Upper lobe of left lung (tissue), 6 donors: ENCODE measurements around the gene MVP. TPM values are rescaled to one million over a fixed set of nuclear protein-coding genes. Genes with fewer than 3 reads are reported as not detected.
A peak's percentile ranks its signal among the peaks of the same experiment; 100 is the strongest.

Experiments used
- ATAC-seq, 2 donors: fragments of 200-7000 bp; cut with Tn5 transposase; one replicate each; pipeline ENCODE4 v1.9.1; 2022; ENCODE audit warnings: mild to moderate bottlenecking in 2 of 2, moderate library complexity in 2 of 2; ENCODE audit not compliant: low FRiP score in 2 of 2
- DNase-seq, 2 donors: peaks; one replicate each; pipeline ENCODE4 v3.0.0-alpha.2; 2019 to 2020
- H3K27ac ChIP-seq, 4 donors: fragments of 200-600 bp; sonication (generic); one replicate each; pipeline ENCODE4 v1.5.1; 2016 to 2019
- H3K27me3 ChIP-seq, 4 donors: fragments of 200-600 bp; sonication (generic); one replicate each; pipeline ENCODE4 v1.5.1; 2017 to 2019
- H3K36me3 ChIP-seq, 4 donors: fragments of 200-600 bp; sonication (generic); one replicate each; pipeline ENCODE4 v1.5.1; 2016 to 2019
- H3K4me1 ChIP-seq, 4 donors: fragments of 200-600 bp; sonication (generic); one replicate each; pipeline ENCODE4 v1.5.1; 2018 to 2019
- H3K4me3 ChIP-seq, 4 donors: fragments of 200-600 bp; sonication (generic); one replicate each; pipeline ENCODE4 v1.5.1; 2017 to 2019; ENCODE audit warnings: mild to moderate bottlenecking in 2 of 4, moderate library complexity in 1 of 4
- H3K9me3 ChIP-seq, 4 donors: fragments of 200-600 bp; sonication (generic); one replicate each; pipeline ENCODE4 v1.5.1; 2018 to 2019
- EP300 ChIP-seq, 4 donors: sonication (generic); formaldehyde crosslinking; IDR thresholded peaks; one replicate each; pipeline ENCODE4 v1.5.1; 2017; ENCODE audit warnings: antibody characterized with exemption in 4 of 4, control low read depth in 2 of 4
- POLR2A ChIP-seq, 4 donors: fragments of 450-650 bp; IDR thresholded peaks; one replicate each; pipeline ENCODE4 v1.5.1; 2016 to 2017; ENCODE audit warnings: antibody characterized with exemption in 4 of 4, mild to moderate bottlenecking in 2 of 4
- POLR2AphosphoS5 ChIP-seq, 2 donors: sonication (generic); formaldehyde crosslinking; IDR thresholded peaks; one replicate each; pipeline ENCODE4 v1.5.1; 2017; ENCODE audit warnings: antibody characterized with exemption in 2 of 2
- WGBS, 2 donors: methylation state at CpG; one replicate each; pipeline ENCODE4 v1.1.5; 2017 to 2018; 5-methylcytosine and 5-hydroxymethylcytosine counted together
- total RNA-seq, 6 donors: library from RNA; depleted of rRNA in 4 of 6; stranded (reverse); fragments of >200 nt in 4 of 6; gene quantifications; one replicate each; pipeline versions ENCODE4 v1.1.0 to v1.2.1, GENCODE V29; 2016 to 2021
- TF ChIP-seq, protein P1 (sequence below), 6 experiments: fragments of 450-650 bp in 4 of 6; fragments of 200-600 bp in 2 of 6; sonication (generic) in 2 of 6; IDR thresholded peaks; one replicate each; pipeline ENCODE4 v1.5.1; 2016 to 2019; ENCODE audit warnings: antibody characterized with exemption in 6 of 6
- donor health status: DM: no; HTN: no; CAD: no; lungs with moderate emphysema.
- donor health status: DM: no; HTN: yes; CAD: no; lungs with severe emphysema.

The MVP gene
- total RNA-seq, 6 donors from 2014 or later: 260 to 411 (median 312) TPM

DNA sequence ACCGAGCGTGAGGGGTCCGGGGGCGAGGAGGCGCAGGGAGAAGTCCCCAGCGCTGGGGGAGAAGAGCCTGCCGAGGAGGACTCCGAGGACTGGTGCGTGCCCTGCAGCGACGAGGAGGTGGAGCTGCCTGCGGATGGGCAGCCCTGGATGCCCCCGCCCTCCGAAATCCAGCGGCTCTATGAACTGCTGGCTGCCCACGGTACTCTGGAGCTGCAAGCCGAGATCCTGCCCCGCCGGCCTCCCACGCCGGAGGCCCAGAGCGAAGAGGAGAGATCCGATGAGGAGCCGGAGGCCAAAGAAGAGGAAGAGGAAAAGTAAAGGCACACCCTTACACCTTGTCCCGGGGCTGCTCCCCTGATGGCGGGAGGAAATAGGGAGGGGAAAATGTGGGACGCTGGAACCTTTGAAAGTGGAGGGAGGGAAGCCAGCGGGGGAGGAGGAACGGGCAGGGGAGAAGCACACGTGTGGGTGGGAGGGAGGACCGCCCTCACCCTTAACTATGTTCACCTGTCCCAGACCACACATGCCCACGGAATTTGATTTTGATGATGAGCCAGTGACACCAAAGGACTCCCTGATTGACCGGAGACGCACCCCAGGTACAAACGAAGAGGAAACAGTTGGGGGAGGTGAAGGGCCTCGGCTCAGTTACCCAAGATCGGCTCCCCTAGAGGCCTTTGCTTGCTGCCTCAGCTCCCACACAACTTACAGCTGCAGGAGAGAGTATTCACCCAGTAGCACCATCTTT is 3.4 kb upstream of the MVP start:
- Histone ChIP-seq H3K4me3 (peak overlapping the region; percentile 70 to 79 (median 76)), H3K4me1 (peaks cover 51 to 77% (median 59%) of the 10 kb centered on the region in 4 donors), H3K27me3 (peaks cover 0 to 4% (median 0%) of the 10 kb centered on the region in 4 donors), H3K36me3 (peaks cover 0 to 15% (median 5%) of the 10 kb centered on the region in 4 donors), H3K9me3 (no peaks in the 10 kb centered on the region), H3K27ac (peak overlapping the region; percentile 80 to 96 (median 90))
- TF ChIP-seq, protein P1, sequence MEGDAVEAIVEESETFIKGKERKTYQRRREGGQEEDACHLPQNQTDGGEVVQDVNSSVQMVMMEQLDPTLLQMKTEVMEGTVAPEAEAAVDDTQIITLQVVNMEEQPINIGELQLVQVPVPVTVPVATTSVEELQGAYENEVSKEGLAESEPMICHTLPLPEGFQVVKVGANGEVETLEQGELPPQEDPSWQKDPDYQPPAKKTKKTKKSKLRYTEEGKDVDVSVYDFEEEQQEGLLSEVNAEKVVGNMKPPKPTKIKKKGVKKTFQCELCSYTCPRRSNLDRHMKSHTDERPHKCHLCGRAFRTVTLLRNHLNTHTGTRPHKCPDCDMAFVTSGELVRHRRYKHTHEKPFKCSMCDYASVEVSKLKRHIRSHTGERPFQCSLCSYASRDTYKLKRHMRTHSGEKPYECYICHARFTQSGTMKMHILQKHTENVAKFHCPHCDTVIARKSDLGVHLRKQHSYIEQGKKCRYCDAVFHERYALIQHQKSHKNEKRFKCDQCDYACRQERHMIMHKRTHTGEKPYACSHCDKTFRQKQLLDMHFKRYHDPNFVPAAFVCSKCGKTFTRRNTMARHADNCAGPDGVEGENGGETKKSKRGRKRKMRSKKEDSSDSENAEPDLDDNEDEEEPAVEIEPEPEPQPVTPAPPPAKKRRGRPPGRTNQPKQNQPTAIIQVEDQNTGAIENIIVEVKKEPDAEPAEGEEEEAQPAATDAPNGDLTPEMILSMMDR (IDR thresholded peaks at IDR 0.05): no peak
- peak in 1 of 2 donors; percentile 13 for TF ChIP-seq POLR2AphosphoS5 (IDR thresholded peaks at IDR 0.05)
- ATAC-seq: peak; percentile 53 to 65
- DNase-seq: peak; percentile 77 to 89
- 3 to 4% methylated on average over 30 to 37 of the region's 37 CpGs for WGBS, 2 donors

DNA sequence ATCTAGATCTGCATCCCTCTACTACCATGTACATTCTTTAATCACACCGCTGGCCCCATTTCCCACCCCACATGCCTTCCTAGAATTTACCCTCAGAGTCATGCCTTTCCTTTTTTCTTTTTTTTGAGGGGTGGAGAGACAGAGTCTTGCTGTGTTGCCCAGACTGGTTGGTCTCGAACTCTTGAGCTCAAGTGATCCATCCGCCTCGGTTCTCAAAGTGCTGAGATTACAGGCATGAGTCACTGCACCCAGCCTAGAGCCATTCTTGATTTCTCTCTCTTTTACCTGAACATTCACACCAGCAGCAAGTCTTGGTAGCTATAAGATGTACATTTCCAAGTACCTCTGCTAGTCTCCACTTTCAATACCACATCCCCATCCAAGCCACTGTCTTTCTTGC is 2.2 kb upstream of the MVP start:
- H3K36me3 ChIP-seq: peaks cover 0 to 15% (median 5%) of the 10 kb centered on the region in 4 donors
- TF ChIP-seq EP300 (IDR thresholded peaks at IDR 0.05): no peak
- no peak for TF ChIP-seq POLR2AphosphoS5 (IDR thresholded peaks at IDR 0.05)
- no peak for TF ChIP-seq POLR2A (IDR thresholded peaks at IDR 0.05)
- TF ChIP-seq, protein P1 (IDR thresholded peaks at IDR 0.05): no peak
- H3K9me3 ChIP-seq: no peaks in the 10 kb centered on the region
- DNase-seq: no peak
- WGBS, 2 donors: 62 to 83% methylated on average over 4 of the region's 4 CpGs
- peak overlapping the region in 1 of 4 donors; percentile 94 for H3K27ac ChIP-seq
- ATAC-seq: no peak
- H3K4me1 ChIP-seq: peaks cover 51 to 75% (median 60%) of the 10 kb centered on the region in 4 donors
- H3K4me3 ChIP-seq: peak overlapping the region in 1 of 4 donors; percentile 74
- no peaks in the 10 kb centered on the region for H3K27me3 ChIP-seq

DNA sequence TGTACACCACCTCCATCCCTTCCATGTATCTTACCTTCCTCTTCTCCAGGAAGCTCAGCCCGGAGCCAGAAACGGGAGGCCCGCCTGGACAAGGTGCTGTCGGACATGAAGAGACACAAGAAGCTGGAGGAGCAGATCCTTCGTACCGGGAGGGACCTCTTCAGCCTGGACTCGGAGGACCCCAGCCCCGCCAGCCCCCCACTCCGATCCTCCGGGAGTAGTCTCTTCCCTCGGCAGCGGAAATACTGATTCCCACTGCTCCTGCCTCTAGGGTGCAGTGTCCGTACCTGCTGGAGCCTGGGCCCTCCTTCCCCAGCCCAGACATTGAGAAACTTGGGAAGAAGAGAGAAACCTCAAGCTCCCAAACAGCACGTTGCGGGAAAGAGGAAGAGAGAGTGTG is 756 bp upstream of the MVP start:
- TF ChIP-seq, protein P1 (IDR thresholded peaks at IDR 0.05): no peak
- no peak for TF ChIP-seq POLR2AphosphoS5 (IDR thresholded peaks at IDR 0.05)
- no peak for TF ChIP-seq POLR2A (IDR thresholded peaks at IDR 0.05)
- no peak for TF ChIP-seq EP300 (IDR thresholded peaks at IDR 0.05)
- Histone ChIP-seq H3K9me3 (no peaks in the 10 kb centered on the region), H3K27ac (peak overlapping the region; percentile 91 to 93 (median 92)), H3K4me1 (peaks cover 66 to 82% (median 74%) of the 10 kb centered on the region in 4 donors), H3K27me3 (no peaks in the 10 kb centered on the region), H3K36me3 (peaks cover 0 to 15% (median 5%) of the 10 kb centered on the region in 4 donors), H3K4me3 (peak overlapping the region in 3 of 4 donors; percentile 72 to 82 (median 74))
- DNase-seq: peak; percentile 65 to 67
- ATAC-seq: no peak
- WGBS, 2 donors: 64 to 73% methylated on average over 15 of the region's 15 CpGs

DNA sequence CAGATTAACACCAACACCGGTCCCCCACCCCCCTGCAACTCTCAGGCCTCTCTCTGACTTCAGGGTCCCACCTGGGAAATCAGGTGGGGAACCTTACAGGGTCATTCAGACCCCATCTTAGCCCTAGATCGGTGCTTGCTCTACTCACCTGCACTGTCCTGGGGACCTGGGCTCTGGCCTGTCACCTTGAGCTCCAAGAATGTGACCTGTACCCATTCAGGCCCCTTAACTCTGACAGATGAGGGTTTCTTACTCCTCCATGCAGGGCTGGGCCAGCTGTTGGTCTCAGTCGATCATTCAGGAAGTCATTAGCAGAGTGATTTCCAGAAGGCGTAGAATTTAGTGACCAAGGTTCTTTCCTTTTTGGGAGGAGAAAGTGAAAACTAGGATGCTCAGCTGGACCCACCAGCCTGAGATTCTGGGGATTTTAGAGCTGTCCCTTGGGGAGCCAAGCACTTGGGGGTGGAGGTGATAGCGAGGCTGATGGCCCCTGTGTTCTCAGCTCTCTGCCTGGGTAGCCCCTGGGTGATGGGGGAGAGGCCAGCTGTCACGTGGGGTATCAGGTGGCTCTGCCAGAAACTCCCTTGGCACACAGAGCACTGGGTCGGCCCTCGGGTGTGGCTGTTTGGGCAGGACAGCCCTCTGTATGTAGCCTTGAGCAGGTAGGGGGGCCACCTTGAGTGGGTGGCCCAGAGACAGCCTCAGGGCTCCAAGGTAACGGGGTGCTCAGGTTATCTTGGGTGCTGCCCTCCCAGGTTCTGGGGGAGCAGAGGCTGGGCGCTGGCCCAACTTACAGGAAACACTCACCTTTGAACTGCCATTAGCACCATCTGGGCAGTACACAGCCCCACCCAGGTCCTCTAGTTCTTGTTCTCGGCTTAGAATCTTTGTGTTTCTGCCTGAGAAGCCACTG is 724 bp downstream of the MVP start:
- DNase-seq: peak; percentile 47 to 92
- H3K36me3 ChIP-seq: peaks cover 0 to 19% (median 5%) of the 10 kb centered on the region in 4 donors
- peak overlapping the region; percentile 91 to 93 (median 92) for H3K27ac ChIP-seq
- H3K4me1 ChIP-seq: peaks cover 73 to 87% (median 79%) of the 10 kb centered on the region in 4 donors
- peak; percentile 37 to 76 for ATAC-seq
- no peaks in the 10 kb centered on the region for H3K9me3 ChIP-seq
- TF ChIP-seq POLR2AphosphoS5 (IDR thresholded peaks at IDR 0.05): peak; percentile 48 to 87
- TF ChIP-seq POLR2A (IDR thresholded peaks at IDR 0.05): peak in 3 of 4 donors; percentile 48 to 76 (median 60)
- TF ChIP-seq, protein P1 (IDR thresholded peaks at IDR 0.05): no peak
- H3K27me3 ChIP-seq: no peaks in the 10 kb centered on the region
- peak overlapping the region; percentile 41 to 82 (median 73) for H3K4me3 ChIP-seq
- WGBS, 2 donors: 18 to 25% methylated on average over 8 to 11 of the region's 11 CpGs
